Neuronal stem cell (in vitro differentiated cells): ENCODE results near the gene CLIP4. TPM values are rescaled to one million over a fixed set of nuclear protein-coding genes. Genes with fewer than 3 reads are reported as not detected.
A peak's percentile ranks its signal among the peaks of the same experiment; 100 is the strongest.

Source experiments
- DNase-seq: peaks from one replicate; pipeline ENCODE4 v3.0.0-alpha.2; 2013; ENCODE audit warnings: low spot score
- H2AFZ ChIP-seq: one replicate; pipeline ENCODE4 v1.6.1; 2013; ENCODE audit warnings: mild to moderate bottlenecking, low read length, inconsistent platforms
- H2AK5ac ChIP-seq: 2 replicates; pipeline ENCODE4 v1.6.1; 2013; ENCODE audit warnings: low read depth, mild to moderate bottlenecking, inconsistent platforms, low read length, moderate library complexity, mixed read lengths
- H2BK120ac ChIP-seq: 2 replicates; pipeline ENCODE4 v1.6.1; 2013; ENCODE audit warnings: low read depth, mild to moderate bottlenecking, inconsistent platforms, low read length, moderate library complexity, mixed read lengths
- H2BK12ac ChIP-seq: one replicate; pipeline ENCODE4 v1.6.1; 2013; ENCODE audit warnings: low read length, inconsistent platforms
- H2BK15ac ChIP-seq: 2 replicates; pipeline ENCODE4 v1.6.1; 2013; ENCODE audit warnings: mild to moderate bottlenecking, low read length, inconsistent platforms, mixed read lengths
- H2BK5ac ChIP-seq: one replicate; pipeline ENCODE4 v1.6.1; 2013; ENCODE audit warnings: inconsistent platforms, mild to moderate bottlenecking, low read length, moderate library complexity
- H3K14ac ChIP-seq: one replicate; pipeline ENCODE4 v1.6.1; 2013; ENCODE audit warnings: low read length, inconsistent platforms
- H3K18ac ChIP-seq: 2 replicates; pipeline ENCODE4 v1.6.1; 2013; ENCODE audit warnings: low read length, inconsistent platforms
- H3K23ac ChIP-seq: 2 replicates; pipeline ENCODE4 v1.6.1; 2013; ENCODE audit warnings: low read depth, mild to moderate bottlenecking, mixed read lengths, low read length, inconsistent platforms; ENCODE audit not compliant: poor library complexity
- H3K27ac ChIP-seq: replicated peaks from 3 replicates; pipeline ENCODE4 v1.5.1; 2013; ENCODE audit warnings: low read length, inconsistent platforms
- H3K27me3 ChIP-seq, 3 experiments: 2 replicates each; pipeline ENCODE4 v1.6.1; 2013; ENCODE audit warnings: low read length in 3 of 3, mild to moderate bottlenecking in 2 of 3, inconsistent platforms in 1 of 3, low read depth in 1 of 3, mixed read lengths in 1 of 3, moderate library complexity in 1 of 3; ENCODE audit not compliant: control insufficient read depth in 3 of 3, insufficient read depth in 3 of 3
- H3K36me3 ChIP-seq, 2 donors: replicated peaks in 1 of 2; 2 replicates each; pipeline ENCODE4 v1.6.1; 2013; ENCODE audit warnings: low read length in 2 of 2; ENCODE audit not compliant: control insufficient read depth in 2 of 2, insufficient read depth in 2 of 2
- H3K4ac ChIP-seq: 2 replicates; pipeline ENCODE4 v1.6.1; 2013; ENCODE audit warnings: inconsistent platforms, mild to moderate bottlenecking, low read length, moderate library complexity
- H3K4me1 ChIP-seq, 2 donors: 1 replicate in 1 of 2; 2 replicates in 1 of 2; pipeline ENCODE4 v1.6.1; 2013; ENCODE audit warnings: low read length in 2 of 2, low read depth in 1 of 2; ENCODE audit not compliant: control insufficient read depth in 2 of 2, insufficient read depth in 1 of 2
- H3K4me2 ChIP-seq: one replicate; pipeline ENCODE4 v1.6.1; 2013; ENCODE audit warnings: mild to moderate bottlenecking, low read length, inconsistent platforms; ENCODE audit not compliant: insufficient read depth, poor library complexity, severe bottlenecking
- H3K4me3 ChIP-seq, 2 donors: 2 replicates each; pipeline ENCODE4 v1.5.1; 2013; ENCODE audit warnings: low read length in 2 of 2, mild to moderate bottlenecking in 2 of 2, inconsistent platforms in 1 of 2, moderate library complexity in 1 of 2
- H3K79me1 ChIP-seq: one replicate; pipeline ENCODE4 v1.6.1; 2013; ENCODE audit warnings: low read depth, mild to moderate bottlenecking, inconsistent platforms, low read length, moderate library complexity
- H3K9ac ChIP-seq: one replicate; pipeline ENCODE4 v1.6.1; 2013; ENCODE audit warnings: mild to moderate bottlenecking, low read depth, low read length, inconsistent platforms; ENCODE audit not compliant: poor library complexity
- H3K9me3 ChIP-seq, 2 donors: replicated peaks in 1 of 2; 2 replicates each; pipeline versions ENCODE3 to v1.6.1; 2013; ENCODE audit warnings: low read length in 2 of 2, mild to moderate bottlenecking in 2 of 2, inconsistent platforms in 1 of 2, low read depth in 1 of 2, mixed read lengths in 1 of 2, moderate library complexity in 1 of 2; ENCODE audit not compliant: control insufficient read depth in 2 of 2, insufficient read depth in 1 of 2
- H4K8ac ChIP-seq: one replicate; pipeline ENCODE4 v1.6.1; 2013; ENCODE audit warnings: low read depth, mild to moderate bottlenecking, inconsistent platforms, low read length, moderate library complexity
- H4K91ac ChIP-seq: one replicate; pipeline ENCODE4 v1.6.1; 2013; ENCODE audit warnings: low read length, low read depth, mild to moderate bottlenecking, inconsistent platforms; ENCODE audit not compliant: poor library complexity
- WGBS, 2 donors: extraction: QIAGEN DNeasy Blood & Tissue Kit; methylation state at CpG; one replicate each; pipeline ENCODE4 v1.1.7; 2013; ENCODE audit warnings: missing lambda C conversion rate in 2 of 2, mixed read lengths in 1 of 2; ENCODE audit not compliant: insufficient read length in 2 of 2, insufficient replicate concordance in 1 of 2; ENCODE audit errors: extremely low coverage in 2 of 2; 5-methylcytosine and 5-hydroxymethylcytosine counted together
- polyA plus RNA-seq, 2 experiments: library from polyadenylated mRNA; stranded (reverse); fragments of 200-250 nt; gene quantifications; one replicate each; pipeline ENCODE4 v1.2.3, GENCODE V29; 2013

CLIP4 gene, protein sequence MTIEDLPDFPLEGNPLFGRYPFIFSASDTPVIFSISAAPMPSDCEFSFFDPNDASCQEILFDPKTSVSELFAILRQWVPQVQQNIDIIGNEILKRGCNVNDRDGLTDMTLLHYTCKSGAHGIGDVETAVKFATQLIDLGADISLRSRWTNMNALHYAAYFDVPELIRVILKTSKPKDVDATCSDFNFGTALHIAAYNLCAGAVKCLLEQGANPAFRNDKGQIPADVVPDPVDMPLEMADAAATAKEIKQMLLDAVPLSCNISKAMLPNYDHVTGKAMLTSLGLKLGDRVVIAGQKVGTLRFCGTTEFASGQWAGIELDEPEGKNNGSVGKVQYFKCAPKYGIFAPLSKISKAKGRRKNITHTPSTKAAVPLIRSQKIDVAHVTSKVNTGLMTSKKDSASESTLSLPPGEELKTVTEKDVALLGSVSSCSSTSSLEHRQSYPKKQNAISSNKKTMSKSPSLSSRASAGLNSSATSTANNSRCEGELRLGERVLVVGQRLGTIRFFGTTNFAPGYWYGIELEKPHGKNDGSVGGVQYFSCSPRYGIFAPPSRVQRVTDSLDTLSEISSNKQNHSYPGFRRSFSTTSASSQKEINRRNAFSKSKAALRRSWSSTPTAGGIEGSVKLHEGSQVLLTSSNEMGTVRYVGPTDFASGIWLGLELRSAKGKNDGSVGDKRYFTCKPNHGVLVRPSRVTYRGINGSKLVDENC
- polyA plus RNA-seq (2013, experiment 1 of 2), result 2.2 TPM
- polyA plus RNA-seq (2013, experiment 2 of 2), result 2.4 TPM

DNA sequence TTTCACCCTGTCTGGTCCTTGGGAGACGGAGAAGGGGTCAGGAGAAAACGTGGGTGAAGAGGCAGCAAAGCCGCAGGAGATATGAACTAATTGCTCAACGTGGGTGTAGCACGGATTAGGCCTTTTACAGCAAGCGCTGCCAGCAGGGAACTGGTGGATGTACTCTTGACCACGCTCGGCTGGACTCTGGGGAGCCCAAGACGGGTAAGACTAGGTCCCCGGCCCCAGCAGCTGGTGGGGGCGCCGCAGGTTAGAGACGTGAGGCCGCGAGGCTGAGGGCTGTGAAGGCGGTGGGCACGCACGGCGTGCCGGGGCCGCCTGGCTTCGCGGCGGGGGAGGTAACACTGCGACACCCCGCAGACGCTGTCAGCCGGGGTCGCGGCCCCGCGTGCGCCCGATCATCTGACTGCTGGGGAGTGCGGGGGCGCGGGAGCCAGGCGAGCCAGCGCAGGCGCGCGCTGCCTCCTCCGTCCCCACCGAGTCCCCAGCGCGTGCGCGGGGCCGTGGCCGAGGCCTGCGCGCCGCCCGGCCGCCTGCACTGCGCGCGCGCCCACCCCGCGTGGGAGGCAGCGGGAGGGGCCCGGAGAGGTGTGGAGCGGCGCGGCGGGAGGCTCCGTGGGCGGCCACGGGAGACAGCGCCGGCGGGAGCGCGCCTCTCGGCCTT lies at the start of gene CLIP4:
TSS of gene CLIP4 (plus strand) at position 470 of the 664 bp plus-strand sequence. CDS start 5,974 bp downstream, outside the sequence.
- Histone ChIP-seq H3K27ac (no peak within 1 kb of the TSS), H3K14ac (peak within 1 kb of the TSS; percentile 40), H3K9me3 (peaks cover 0 to 2% of the 10 kb centered on the region in 2 donors), H3K4ac (no peak within 1 kb of the TSS), H3K4me3 (peak within 1 kb of the TSS; percentile 55 to 92), H4K8ac (no peak within 1 kb of the TSS), H3K18ac (peak within 1 kb of the TSS; percentile 91), H3K79me1 (no peaks in the 10 kb centered on the region), H2AFZ (peak within 1 kb of the TSS; percentile 91), H3K36me3 (no peaks in the 10 kb centered on the region), H4K91ac (no peak within 1 kb of the TSS), H3K23ac (peak within 1 kb of the TSS; percentile 10), H2AK5ac (no peak within 1 kb of the TSS), H3K9ac (peak within 1 kb of the TSS; percentile 87), H3K4me2 (peak within 1 kb of the TSS; percentile 93), H2BK5ac (peak within 1 kb of the TSS; percentile 16), H3K27me3 (peaks cover 2 to 43% (median 24%) of the 10 kb centered on the region in 3 experiments), H2BK15ac (peak within 1 kb of the TSS; percentile 69), H2BK12ac (no peak within 1 kb of the TSS), H2BK120ac (no peak within 1 kb of the TSS), H3K4me1 (peaks cover 0 to 3% of the 10 kb centered on the region in 2 donors)
- DNase-seq, result no peak
- WGBS, 2 donors, result no CpG with 5 or more reads among the region's 76 CpGs

DNA sequence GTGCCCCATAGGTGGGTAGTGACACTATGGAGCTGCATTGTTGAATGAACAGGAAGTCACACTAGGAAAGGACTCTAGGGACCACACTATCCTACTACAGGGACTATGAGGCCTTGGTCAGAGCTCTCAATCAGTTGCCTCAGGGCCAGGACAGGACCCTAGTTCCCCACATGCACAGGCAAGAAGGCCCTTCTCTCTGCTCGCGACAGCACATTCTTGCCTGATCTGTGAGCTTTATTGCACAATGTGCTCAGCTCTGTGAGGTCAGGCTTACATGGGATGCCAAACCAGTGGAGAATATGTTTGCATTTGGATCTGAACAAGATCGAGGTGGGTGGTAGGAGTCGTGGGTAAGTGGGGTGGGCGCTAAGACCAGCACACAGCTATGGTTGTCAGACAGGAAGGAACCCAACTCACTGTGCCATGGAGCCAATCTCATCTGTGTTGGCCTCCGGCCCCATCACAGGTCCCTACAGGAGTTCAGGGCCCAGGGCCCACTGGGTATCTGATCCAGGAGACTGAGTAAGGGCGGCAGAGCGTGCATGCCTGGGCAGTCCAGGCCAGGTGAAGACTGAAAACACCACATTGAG lies 48.8 kb upstream of the CLIP4 start:
- Histone ChIP-seq H2BK12ac (no peak overlapping the region), H4K91ac (no peak overlapping the region), H3K23ac (peak overlapping the region; percentile 17), H2BK15ac (peak overlapping the region; percentile 27), H2BK5ac (no peak overlapping the region), H3K4ac (no peak overlapping the region), H4K8ac (no peak overlapping the region), H3K4me1 (peaks cover 29 to 38% of the 10 kb centered on the region in 2 donors), H3K27me3 (peaks cover 0 to 2% (median 2%) of the 10 kb centered on the region in 3 experiments), H3K4me3 (no peak overlapping the region), H2AK5ac (peak overlapping the region; percentile 78), H2BK120ac (no peak overlapping the region), H3K9me3 (no peaks in the 10 kb centered on the region), H3K4me2 (no peak overlapping the region), H2AFZ (no peak overlapping the region), H3K79me1 (no peaks in the 10 kb centered on the region), H3K14ac (no peak overlapping the region), H3K9ac (no peak overlapping the region), H3K27ac (no peak overlapping the region), H3K18ac (peak overlapping the region; percentile 80), H3K36me3 (no peaks in the 10 kb centered on the region)
- no peak for DNase-seq
- WGBS, 2 donors, result no CpG with 5 or more reads among the region's 8 CpGs

DNA sequence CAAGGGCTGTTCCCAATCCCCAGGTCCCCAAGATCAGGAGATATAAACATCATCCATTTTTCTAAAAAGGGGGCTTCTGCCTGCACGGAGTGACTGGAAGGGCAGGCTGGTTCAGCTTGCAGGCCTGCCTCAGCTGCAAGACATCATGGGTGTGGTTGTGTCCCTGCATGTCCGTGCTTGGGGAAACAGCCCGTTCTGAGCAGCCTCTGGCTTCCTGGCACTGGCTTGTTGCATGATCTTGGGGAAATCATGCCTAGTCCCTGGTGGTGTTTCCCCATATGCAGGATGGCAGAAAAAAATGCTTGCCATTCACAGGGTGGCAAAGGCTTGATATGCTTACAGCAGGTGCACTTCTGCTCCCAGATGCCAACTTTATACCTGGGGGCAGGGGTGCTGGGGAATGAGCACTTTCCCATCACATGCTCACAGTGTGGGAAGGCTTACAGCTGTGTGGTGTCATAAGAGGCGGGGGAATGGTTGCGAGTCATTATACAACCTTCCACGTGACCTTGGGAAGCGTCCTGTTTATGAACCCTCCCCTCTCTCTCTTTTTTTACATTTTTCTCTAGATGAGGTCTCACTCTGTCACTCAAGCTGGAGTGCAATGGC lies 48.1 kb upstream of the CLIP4 start:
- WGBS, 2 donors, result no CpG with 5 or more reads among the region's 7 CpGs

More for the DNA sequence above, 48.1 kb upstream of the CLIP4 start:
- no peak overlapping the region for H3K14ac ChIP-seq
- no peak overlapping the region for H2BK15ac ChIP-seq
- DNase-seq, result no peak
- H3K9me3 ChIP-seq, result no peaks in the 10 kb centered on the region
- H2BK5ac ChIP-seq, result no peak overlapping the region
- no peak overlapping the region for H2BK120ac ChIP-seq
- H2AK5ac ChIP-seq, result no peak overlapping the region
- H4K8ac ChIP-seq, result no peak overlapping the region
- no peak overlapping the region for H3K23ac ChIP-seq
- no peak overlapping the region for H2AFZ ChIP-seq
- no peak overlapping the region for H3K27ac ChIP-seq
- H3K4me3 ChIP-seq, result no peak overlapping the region
- no peak overlapping the region for H3K4ac ChIP-seq
- no peaks in the 10 kb centered on the region for H3K36me3 ChIP-seq
- H2BK12ac ChIP-seq, result no peak overlapping the region
- no peaks in the 10 kb centered on the region for H3K79me1 ChIP-seq
- H3K27me3 ChIP-seq, result peaks cover 0 to 7% (median 2%) of the 10 kb centered on the region in 3 experiments
- H3K4me1 ChIP-seq, result peaks cover 21 to 33% of the 10 kb centered on the region in 2 donors
- H3K4me2 ChIP-seq, result no peak overlapping the region
- H3K18ac ChIP-seq, result no peak overlapping the region
- no peak overlapping the region for H4K91ac ChIP-seq
- H3K9ac ChIP-seq, result no peak overlapping the region
